Loucy (cell line): Measurements from ENCODE around the gene INPP4B.

ENCODE experiments used
- CTCF ChIP-seq: fragments of 200-600 bp; sonication (generic); conservative IDR thresholded peaks from 2 replicates; pipeline ENCODE4 v1.5.1; 2014; ENCODE audit warnings: mild to moderate bottlenecking, antibody characterized with exemption, low read length
- EZH2phosphoT487 ChIP-seq: fragments of 200-600 bp; IDR thresholded peaks from 2 replicates; pipeline ENCODE4 v1.6.1; 2018; ENCODE audit warnings: antibody characterized with exemption, mild to moderate bottlenecking, moderate library complexity, borderline replicate concordance

GRCh38 chr4:142016031-142016430 is 830.1 kb downstream of the INPP4B start:
- TF ChIP-seq CTCF (no peak), EZH2phosphoT487 (no peak)
